A673 (cell line): ENCODE results near the gene ICOS.

Experiments used
- EZH2 ChIP-seq: fragments of 200-600 bp; sonication (generic); IDR thresholded peaks from 2 replicates; pipeline ENCODE4 v1.6.1; 2017; ENCODE audit warnings: borderline replicate concordance, low read depth, mild to moderate bottlenecking, mixed read lengths, antibody characterized with exemption, low read length; ENCODE audit not compliant: poor library complexity, severe bottlenecking
- TF ChIP-seq, protein P1 (sequence below): fragments of 300-800, 200-600 bp; sonication (generic); conservative IDR thresholded peaks from 2 replicates; pipeline ENCODE4 v1.5.1; 2017; ENCODE audit warnings: low read depth, mild to moderate bottlenecking, antibody characterized with exemption, low read length, moderate library complexity, mixed read lengths

- TF ChIP-seq, protein P1, sequence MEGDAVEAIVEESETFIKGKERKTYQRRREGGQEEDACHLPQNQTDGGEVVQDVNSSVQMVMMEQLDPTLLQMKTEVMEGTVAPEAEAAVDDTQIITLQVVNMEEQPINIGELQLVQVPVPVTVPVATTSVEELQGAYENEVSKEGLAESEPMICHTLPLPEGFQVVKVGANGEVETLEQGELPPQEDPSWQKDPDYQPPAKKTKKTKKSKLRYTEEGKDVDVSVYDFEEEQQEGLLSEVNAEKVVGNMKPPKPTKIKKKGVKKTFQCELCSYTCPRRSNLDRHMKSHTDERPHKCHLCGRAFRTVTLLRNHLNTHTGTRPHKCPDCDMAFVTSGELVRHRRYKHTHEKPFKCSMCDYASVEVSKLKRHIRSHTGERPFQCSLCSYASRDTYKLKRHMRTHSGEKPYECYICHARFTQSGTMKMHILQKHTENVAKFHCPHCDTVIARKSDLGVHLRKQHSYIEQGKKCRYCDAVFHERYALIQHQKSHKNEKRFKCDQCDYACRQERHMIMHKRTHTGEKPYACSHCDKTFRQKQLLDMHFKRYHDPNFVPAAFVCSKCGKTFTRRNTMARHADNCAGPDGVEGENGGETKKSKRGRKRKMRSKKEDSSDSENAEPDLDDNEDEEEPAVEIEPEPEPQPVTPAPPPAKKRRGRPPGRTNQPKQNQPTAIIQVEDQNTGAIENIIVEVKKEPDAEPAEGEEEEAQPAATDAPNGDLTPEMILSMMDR = no peak
- TF ChIP-seq EZH2 = no peak
Measured at GRCh38 chr2:203983064-203983715, 46.6 kb downstream of the ICOS start.
